SU-DHL-6 (cell line): ENCODE results near the gene C1orf35.

Experiments used
- H2AFZ ChIP-seq: fragments of 200-600 bp; sonication (generic); 2 replicates; pipeline ENCODE4 v1.6.1; 2014; ENCODE audit warnings: low read depth, mild to moderate bottlenecking, moderate library complexity, mixed read lengths, antibody characterized with exemption, low read length; ENCODE audit not compliant: severe bottlenecking
- H3F3A ChIP-seq: fragments of 200-600 bp; shearing (Covaris generic); 2 replicates; pipeline ENCODE4 v1.6.0; 2016; ENCODE audit warnings: antibody characterized with exemption, mild to moderate bottlenecking; ENCODE audit not compliant: insufficient read depth
- H3K27ac ChIP-seq: fragments of 200-600 bp; sonication (generic); 2 replicates; pipeline ENCODE4 v1.5.1; 2016; ENCODE audit warnings: low read depth, mild to moderate bottlenecking, low read length, moderate library complexity, mixed read lengths
- H3K27me3 ChIP-seq: fragments of 200-600 bp; sonication (generic), shearing (Covaris generic); 2 replicates; pipeline ENCODE4 v1.6.0; 2014; ENCODE audit warnings: mild to moderate bottlenecking, low read length
- H3K36me3 ChIP-seq: fragments of 200-600 bp; sonication (generic); 2 replicates; pipeline ENCODE4 v1.6.1; 2014; ENCODE audit warnings: mild to moderate bottlenecking, low read length, mixed read lengths
- H3K4me2 ChIP-seq: fragments of 300-600, 200-600 bp; shearing (Covaris generic), sonication (generic); 2 replicates; pipeline ENCODE4 v1.6.0; 2014; ENCODE audit warnings: low read length, low read depth, mild to moderate bottlenecking; ENCODE audit not compliant: poor library complexity, severe bottlenecking
- H3K4me3 ChIP-seq: fragments of 200-600 bp; sonication (generic); 2 replicates; pipeline ENCODE4 v1.5.1; 2014; ENCODE audit warnings: antibody characterized with exemption, low read length, mild to moderate bottlenecking, mixed read lengths; ENCODE audit not compliant: insufficient read depth, poor library complexity, severe bottlenecking
- H3K79me2 ChIP-seq: fragments of 200-600 bp; sonication (generic); 2 replicates; pipeline ENCODE4 v1.6.1; 2014; ENCODE audit warnings: mild to moderate bottlenecking, low read length, moderate library complexity; ENCODE audit not compliant: insufficient read depth
- H3K9ac ChIP-seq: fragments of 200-600 bp; sonication (generic); 2 replicates; pipeline ENCODE4 v1.7.0; 2014; ENCODE audit warnings: mild to moderate bottlenecking, low read length
- H3K9me2 ChIP-seq: fragments of 200-600 bp; sonication (generic); replicated peaks from 2 replicates; pipeline ENCODE4 v1.6.1; 2014; ENCODE audit warnings: low read length; ENCODE audit not compliant: insufficient read depth
- H3K9me3 ChIP-seq: fragments of 200-600 bp; sonication (generic); 2 replicates; pipeline ENCODE4 v1.6.1; 2014; ENCODE audit warnings: low read length, mixed read lengths; ENCODE audit not compliant: insufficient read depth
- H4K20me1 ChIP-seq: fragments of 200-600 bp; sonication (generic); 2 replicates; pipeline ENCODE4 v1.6.1; 2014; ENCODE audit warnings: low read depth, mild to moderate bottlenecking, antibody characterized with exemption, low read length, moderate library complexity, mixed read lengths
- EZH2phosphoT487 ChIP-seq: fragments of 200-600 bp; sonication (generic), shearing (Covaris generic); conservative IDR thresholded peaks from 2 replicates; pipeline ENCODE4 v1.6.1; 2018; ENCODE audit warnings: mild to moderate bottlenecking, antibody characterized with exemption, low read length, moderate library complexity, mixed read lengths
- TF ChIP-seq, protein P1 (sequence below): fragments of 200-600 bp; sonication (generic); IDR thresholded peaks from one replicate; pipeline ENCODE4 v1.5.1; 2017; ENCODE audit warnings: antibody characterized with exemption, mild to moderate bottlenecking, low read length, moderate library complexity; ENCODE audit not compliant: insufficient read depth, poor library complexity, severe bottlenecking

C1orf35 gene

DNA sequence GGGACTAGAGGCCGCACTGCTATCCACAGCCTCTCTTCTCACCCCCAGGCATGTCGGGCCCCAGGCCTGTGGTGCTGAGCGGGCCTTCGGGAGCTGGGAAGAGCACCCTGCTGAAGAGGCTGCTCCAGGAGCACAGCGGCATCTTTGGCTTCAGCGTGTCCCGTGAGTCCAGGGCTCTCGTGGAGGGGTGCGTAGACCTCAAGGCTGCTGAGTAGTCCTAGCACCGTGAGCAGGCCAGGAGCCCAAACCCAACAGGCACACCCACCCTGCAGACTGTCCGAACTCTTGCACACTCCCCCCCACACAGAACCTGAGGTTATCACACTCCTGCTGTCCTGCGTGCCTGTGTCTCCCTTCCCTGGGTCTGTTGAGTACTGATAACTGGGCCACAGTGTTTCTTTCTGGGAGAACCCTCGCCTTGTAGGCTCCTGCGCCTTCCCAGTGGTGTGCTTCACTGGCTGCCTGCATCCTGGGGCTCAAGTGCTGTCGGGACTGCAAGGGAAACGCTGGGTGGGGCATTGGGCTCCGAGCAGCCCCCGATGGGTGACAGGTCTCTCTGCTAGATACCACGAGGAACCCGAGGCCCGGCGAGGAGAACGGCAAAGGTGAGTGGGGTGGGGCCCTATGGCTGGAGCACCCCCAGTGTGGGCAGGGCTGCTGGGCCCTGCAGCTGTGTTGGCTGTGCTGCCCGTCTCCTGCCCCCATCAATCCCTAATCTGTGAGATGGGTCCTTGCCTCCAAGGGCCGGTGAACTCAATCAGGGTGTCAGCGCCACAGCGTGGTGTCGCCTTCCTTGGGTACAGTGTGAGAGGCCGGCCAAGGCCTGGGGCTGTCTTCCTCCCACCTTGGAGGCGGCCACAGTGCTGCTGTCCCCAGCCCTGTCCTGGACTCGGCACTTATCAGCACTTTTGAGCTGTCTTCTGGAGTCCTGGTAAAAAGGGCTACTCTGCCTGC, 42.6 kb upstream of the C1orf35 start:
- Histone ChIP-seq H3K9me3 (no peaks in the 10 kb centered on the region), H2AFZ (no peak overlapping the region), H3K4me3 (no peak overlapping the region), H3K9me2 (no peaks in the 10 kb centered on the region), H3K9ac (no peak overlapping the region), H3K79me2 (peaks cover 53% of the 10 kb centered on the region), H4K20me1 (no peaks in the 10 kb centered on the region; the same call in 1 of the 2 replicates), H3K27ac (no peak overlapping the region), H3K4me2 (no peak overlapping the region), H3F3A (no peaks in the 10 kb centered on the region), H3K36me3 (no peaks in the 10 kb centered on the region), H3K27me3 (no peaks in the 10 kb centered on the region)
- TF ChIP-seq, protein P1, sequence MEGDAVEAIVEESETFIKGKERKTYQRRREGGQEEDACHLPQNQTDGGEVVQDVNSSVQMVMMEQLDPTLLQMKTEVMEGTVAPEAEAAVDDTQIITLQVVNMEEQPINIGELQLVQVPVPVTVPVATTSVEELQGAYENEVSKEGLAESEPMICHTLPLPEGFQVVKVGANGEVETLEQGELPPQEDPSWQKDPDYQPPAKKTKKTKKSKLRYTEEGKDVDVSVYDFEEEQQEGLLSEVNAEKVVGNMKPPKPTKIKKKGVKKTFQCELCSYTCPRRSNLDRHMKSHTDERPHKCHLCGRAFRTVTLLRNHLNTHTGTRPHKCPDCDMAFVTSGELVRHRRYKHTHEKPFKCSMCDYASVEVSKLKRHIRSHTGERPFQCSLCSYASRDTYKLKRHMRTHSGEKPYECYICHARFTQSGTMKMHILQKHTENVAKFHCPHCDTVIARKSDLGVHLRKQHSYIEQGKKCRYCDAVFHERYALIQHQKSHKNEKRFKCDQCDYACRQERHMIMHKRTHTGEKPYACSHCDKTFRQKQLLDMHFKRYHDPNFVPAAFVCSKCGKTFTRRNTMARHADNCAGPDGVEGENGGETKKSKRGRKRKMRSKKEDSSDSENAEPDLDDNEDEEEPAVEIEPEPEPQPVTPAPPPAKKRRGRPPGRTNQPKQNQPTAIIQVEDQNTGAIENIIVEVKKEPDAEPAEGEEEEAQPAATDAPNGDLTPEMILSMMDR: no peak
- no peak for TF ChIP-seq EZH2phosphoT487

DNA sequence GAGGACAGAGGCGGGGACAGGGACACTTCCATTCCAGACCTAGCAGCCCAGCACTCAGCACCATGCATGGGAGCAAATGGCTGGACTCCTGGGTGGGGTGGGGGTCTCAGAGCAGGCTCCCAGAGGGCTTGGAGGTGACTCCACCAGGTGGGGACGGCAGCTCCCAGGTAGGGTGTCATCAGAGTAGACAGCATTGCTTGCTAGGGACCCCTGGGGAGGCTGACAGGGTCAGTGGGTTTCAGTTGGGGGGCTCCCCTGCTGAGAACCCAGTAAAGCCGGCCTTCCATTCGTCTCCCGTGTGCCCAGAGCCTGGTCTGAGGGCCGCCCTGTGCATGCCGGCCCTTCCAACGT, 41.8 kb upstream of the C1orf35 start:
- Histone ChIP-seq H3K9me3 (no peaks in the 10 kb centered on the region), H3F3A (no peaks in the 10 kb centered on the region), H4K20me1 (no peaks in the 10 kb centered on the region; the same call in 1 of the 2 replicates), H3K4me2 (no peak overlapping the region), H2AFZ (no peak overlapping the region), H3K36me3 (no peaks in the 10 kb centered on the region), H3K4me3 (no peak overlapping the region), H3K9ac (no peak overlapping the region), H3K27ac (no peak overlapping the region), H3K27me3 (no peaks in the 10 kb centered on the region), H3K9me2 (no peaks in the 10 kb centered on the region), H3K79me2 (peaks cover 58% of the 10 kb centered on the region)
- TF ChIP-seq EZH2phosphoT487: no peak
- TF ChIP-seq, protein P1: no peak

DNA sequence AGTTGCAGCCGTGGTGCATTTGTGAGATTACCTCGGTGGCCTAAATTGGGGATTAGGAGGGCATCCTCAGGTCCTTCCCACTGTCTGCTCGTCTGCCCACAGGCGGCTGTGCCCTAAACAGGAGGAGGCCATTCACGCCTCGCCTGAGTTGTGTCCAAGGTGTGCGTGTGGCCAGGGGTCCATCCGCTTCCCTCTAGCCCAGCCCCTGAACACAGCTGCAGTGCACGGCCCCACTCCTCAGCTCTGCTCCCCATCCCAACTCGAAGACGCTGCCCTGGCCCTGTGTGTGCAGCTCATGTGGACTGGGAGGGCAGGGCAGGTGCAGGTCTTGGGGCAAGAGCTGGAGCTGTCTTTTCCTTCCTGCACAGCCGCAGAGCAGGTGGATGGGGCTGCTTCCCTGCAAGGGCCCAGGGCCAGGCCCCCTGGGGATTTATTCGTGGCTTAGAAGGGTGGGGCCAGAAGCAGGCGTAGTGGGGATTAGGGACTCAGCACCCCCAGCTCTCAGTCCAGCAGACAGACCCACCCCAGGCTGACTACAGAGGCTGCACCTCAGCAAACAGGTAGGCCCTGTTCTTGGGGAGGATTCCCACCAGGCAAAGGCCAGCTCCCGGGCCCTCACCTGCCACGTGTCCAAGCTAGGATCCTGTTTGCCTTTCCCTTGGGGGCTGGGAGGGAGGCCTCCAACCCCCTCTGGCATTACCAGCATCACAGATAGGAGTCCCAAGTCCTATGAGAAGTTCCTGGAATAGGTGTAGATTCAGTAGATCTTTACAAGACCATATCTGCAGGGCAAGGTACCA, 41.3 kb upstream of the C1orf35 start:
- Histone ChIP-seq H3K4me3 (no peak overlapping the region), H3K79me2 (peaks cover 58% of the 10 kb centered on the region), H3K4me2 (no peak overlapping the region), H3K36me3 (no peaks in the 10 kb centered on the region), H3F3A (no peaks in the 10 kb centered on the region), H2AFZ (no peak overlapping the region), H4K20me1 (no peaks in the 10 kb centered on the region; the same call in 1 of the 2 replicates), H3K27me3 (no peaks in the 10 kb centered on the region), H3K9me3 (no peaks in the 10 kb centered on the region), H3K9ac (no peak overlapping the region), H3K9me2 (no peaks in the 10 kb centered on the region), H3K27ac (no peak overlapping the region)
- TF ChIP-seq EZH2phosphoT487: no peak
- TF ChIP-seq, protein P1: no peak
